Fibroblast of lung (primary cell): Measurements from ENCODE around the gene POM121C.
"Not testable (repeated sequence)": the region's sequence is repeated elsewhere in the genome, so short reads cannot be mapped to it uniquely, and the experiment has no call there.

Experiments used
- EZH2 ChIP-seq: IDR thresholded peaks from 2 replicates; pipeline ENCODE4 v1.5.1; 2012; ENCODE audit warnings: low read length, control low read depth, mild to moderate bottlenecking; ENCODE audit errors: missing control alignments
- TF ChIP-seq, protein P1 (sequence below), 2 donors: IDR thresholded peaks in 1 of 2; conservative IDR thresholded peaks in 1 of 2; 1 replicate in 1 of 2; 2 replicates in 1 of 2; pipeline ENCODE4 v1.5.1; 2011 to 2012; ENCODE audit warnings: low read length in 2 of 2, control low read depth in 1 of 2, inconsistent platforms in 1 of 2, low read depth in 1 of 2, mild to moderate bottlenecking in 1 of 2

DNA sequence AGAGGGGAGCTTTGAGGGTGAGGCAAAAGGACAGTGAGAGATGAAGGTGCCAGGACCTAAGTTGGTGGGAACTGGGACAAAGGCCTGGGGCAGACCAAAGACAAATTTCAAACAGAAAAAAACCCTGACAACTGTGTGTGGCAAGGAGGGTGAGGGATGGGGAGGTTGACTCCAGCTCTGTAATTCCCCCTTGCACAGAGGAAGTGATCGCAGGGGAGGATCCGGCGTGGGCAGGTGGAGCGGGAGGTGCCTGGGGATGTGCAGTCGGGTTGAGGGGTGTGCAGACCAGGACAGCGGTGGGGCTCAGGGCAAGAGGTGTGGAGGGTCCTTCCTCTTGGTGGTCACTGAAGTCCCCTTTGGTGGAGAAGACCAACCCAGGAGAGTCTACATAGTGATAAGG is 85.5 kb downstream of the POM121C start:
- TF ChIP-seq, protein P1, sequence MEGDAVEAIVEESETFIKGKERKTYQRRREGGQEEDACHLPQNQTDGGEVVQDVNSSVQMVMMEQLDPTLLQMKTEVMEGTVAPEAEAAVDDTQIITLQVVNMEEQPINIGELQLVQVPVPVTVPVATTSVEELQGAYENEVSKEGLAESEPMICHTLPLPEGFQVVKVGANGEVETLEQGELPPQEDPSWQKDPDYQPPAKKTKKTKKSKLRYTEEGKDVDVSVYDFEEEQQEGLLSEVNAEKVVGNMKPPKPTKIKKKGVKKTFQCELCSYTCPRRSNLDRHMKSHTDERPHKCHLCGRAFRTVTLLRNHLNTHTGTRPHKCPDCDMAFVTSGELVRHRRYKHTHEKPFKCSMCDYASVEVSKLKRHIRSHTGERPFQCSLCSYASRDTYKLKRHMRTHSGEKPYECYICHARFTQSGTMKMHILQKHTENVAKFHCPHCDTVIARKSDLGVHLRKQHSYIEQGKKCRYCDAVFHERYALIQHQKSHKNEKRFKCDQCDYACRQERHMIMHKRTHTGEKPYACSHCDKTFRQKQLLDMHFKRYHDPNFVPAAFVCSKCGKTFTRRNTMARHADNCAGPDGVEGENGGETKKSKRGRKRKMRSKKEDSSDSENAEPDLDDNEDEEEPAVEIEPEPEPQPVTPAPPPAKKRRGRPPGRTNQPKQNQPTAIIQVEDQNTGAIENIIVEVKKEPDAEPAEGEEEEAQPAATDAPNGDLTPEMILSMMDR (conservative IDR thresholded peaks at IDR 0.05 in 1 of 2, IDR thresholded peaks at IDR 0.05 in 1 of 2; ENCODE audit: low read depth in 1 of 2, low read length in 2 of 2): not testable (repeated sequence)
- TF ChIP-seq EZH2: not testable (repeated sequence)
